AG09309 (cell line): Measurements from ENCODE around the gene PDIK1L.

ENCODE experiments used
- DNase-seq: peaks from one replicate; pipeline ENCODE4 v3.0.0-alpha.2; 2010; ENCODE audit warnings: low read depth
- H3K4me3 ChIP-seq: 2 replicates; pipeline ENCODE4 v1.5.1; 2011; ENCODE audit warnings: mild to moderate bottlenecking, low read depth, low read length, moderate library complexity; ENCODE audit not compliant: control insufficient read depth
- CTCF ChIP-seq: IDR thresholded peaks from 2 replicates; pipeline ENCODE4 v1.5.1; 2011; ENCODE audit warnings: mild to moderate bottlenecking, low read depth, low read length, inconsistent platforms; ENCODE audit not compliant: insufficient read depth, control insufficient read depth; ENCODE audit errors: missing control alignments

The PDIK1L gene

DNA sequence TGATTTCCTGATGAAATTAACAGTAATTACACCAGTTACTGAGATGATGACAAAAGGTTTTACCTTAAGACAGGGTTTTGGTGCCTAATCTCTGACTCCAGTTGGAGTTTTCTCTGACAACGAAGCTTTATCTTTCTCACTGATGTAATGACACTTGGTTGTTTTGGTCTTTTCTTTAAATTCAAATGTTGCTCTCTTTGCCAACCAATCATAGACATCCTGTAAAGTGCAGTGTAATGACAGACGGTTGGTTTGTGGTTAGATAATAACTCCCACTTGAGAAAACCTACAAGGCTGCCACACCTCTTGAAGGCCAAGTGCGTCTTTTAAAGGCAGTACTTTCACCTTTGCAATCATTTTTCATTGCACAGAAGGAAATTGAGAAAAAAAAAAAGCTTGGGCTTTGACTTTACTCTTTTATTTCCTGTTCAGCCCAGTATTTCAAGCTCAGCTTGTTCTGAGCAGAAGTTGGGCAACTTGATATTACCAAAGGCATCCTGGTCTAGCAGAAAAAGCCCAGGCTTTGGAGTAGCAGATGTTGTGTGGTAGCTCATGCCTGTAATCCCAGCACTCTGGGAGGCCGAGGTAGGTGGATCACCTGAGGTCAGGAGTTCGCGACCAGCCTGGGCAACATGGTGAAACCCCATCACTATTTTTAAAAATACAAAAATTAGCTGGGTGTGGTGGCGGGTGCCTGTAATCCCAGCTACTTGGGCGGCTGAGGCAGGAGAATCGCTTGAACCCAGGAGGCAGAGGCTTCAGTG, 14.9 kb downstream of the PDIK1L start:
- H3K4me3 ChIP-seq, result no peak overlapping the region
- no peak for TF ChIP-seq CTCF
- DNase-seq, result no peak

DNA sequence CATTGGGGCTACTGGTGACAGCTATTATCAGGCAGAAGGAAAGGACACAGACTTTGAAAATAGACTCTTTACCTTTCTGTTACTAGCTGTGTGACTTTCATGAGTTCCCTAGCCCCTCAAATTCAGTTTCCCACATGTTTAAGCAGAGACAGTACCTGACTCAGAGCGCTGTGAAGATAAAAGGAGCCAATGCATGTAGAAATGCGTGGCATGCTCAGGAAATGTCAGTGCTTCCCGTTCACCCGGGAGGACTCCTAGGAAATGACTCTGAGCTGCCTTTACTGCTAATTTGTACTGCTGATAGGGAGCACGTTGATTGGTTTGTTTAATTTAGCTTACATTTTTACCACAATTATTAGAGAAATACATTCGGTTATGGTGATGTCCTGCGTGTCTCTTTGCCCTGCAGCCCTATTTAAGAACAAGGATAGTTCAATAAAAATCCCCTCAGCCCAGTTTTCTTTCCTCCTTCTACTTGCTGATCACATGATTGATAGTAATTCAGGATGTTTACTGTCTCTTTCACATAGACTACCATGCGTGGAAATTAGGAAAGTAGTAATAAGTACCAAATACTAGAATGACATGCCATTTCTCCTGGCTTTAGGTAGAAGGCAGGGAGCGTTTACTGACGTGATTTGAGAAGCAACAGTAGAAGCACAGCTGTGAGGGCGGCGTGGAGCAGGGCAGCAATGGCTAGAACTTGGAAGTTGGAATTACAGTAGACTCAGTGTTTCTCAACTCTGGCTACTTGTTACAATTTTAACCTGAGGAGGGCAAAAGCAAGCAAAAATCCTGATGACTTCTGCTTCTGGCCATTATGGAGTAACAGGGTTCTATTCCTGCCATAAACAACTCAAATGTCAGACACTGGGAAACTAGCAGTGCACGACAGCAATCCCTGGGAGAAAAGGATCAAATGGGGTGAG, 15.9 kb downstream of the PDIK1L start:
- DNase-seq, result no peak
- H3K4me3 ChIP-seq, result no peak overlapping the region
- no peak for TF ChIP-seq CTCF

- DNase-seq, result no peak
- no peak overlapping the region for H3K4me3 ChIP-seq
- TF ChIP-seq CTCF, result no peak
These were observed 18.2 kb downstream of the PDIK1L start for GRCh38 chr1:26129778-26130177.

GRCh38 chr1:26130695-26131094, 19.1 kb downstream of the PDIK1L start:
- DNase-seq, result no peak
- H3K4me3 ChIP-seq, result no peak overlapping the region
- TF ChIP-seq CTCF, result no peak

GRCh38 chr1:26132128-26132833, 20.7 kb downstream of the PDIK1L start:
- DNase-seq, result no peak
- TF ChIP-seq CTCF, result no peak
- H3K4me3 ChIP-seq, result no peak overlapping the region

DNA sequence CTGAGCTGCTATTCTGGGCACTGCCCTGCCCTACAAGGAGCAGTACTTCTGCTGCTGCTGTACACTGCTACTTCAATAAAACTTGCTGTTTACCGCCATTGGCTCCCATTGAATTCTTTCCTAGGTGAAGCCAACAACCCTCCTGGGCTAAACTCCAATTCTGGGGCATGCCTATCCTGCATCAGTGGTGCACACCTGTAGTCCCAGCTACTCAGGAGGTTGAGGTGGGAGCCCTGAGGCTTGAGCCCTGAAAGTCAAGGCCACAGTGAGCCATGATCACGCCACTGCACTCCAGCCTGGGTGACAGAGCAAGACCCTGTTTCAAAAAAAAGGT, 21.2 kb downstream of the PDIK1L start:
- H3K4me3 ChIP-seq, result no peak overlapping the region
- TF ChIP-seq CTCF, result no peak
- no peak for DNase-seq
